GM11168 (cell line): ENCODE data around the gene CNTN5.
"Not testable (repeated sequence)": the region's sequence is repeated elsewhere in the genome, so short reads cannot be mapped to it uniquely, and the experiment has no call there.

Experiments used
- in situ Hi-C: fragments of 300-500 bp; cut with MboI; formaldehyde crosslinking; loops from one replicate; pipeline ENCODE4 v1.12.0; 2022; ENCODE audit warnings: low sequenced_read_pairs; ENCODE audit not compliant: unreplicated experiment

Gene CNTN5

DNA sequence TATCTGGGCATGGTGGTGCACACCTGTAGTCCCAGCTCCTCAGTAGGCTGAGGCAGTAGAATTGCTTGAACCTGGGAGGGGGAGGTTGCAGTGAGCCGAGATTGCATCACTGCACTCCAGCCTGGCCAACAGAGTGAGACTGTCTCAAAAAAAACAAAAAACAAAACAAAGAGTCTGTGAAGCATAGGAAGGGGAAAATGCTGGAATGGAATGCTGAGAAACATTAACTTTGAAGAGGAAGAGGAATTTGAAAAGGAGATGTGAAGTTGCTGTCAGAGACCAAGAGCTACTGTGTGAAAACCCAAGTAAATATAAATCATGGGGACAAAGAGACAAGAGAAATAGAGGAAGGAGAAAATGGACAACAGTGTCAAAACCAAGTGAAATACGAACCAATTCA, 1211.3 kb downstream of the CNTN5 start:
- in situ Hi-C loops: no loop called here

DNA sequence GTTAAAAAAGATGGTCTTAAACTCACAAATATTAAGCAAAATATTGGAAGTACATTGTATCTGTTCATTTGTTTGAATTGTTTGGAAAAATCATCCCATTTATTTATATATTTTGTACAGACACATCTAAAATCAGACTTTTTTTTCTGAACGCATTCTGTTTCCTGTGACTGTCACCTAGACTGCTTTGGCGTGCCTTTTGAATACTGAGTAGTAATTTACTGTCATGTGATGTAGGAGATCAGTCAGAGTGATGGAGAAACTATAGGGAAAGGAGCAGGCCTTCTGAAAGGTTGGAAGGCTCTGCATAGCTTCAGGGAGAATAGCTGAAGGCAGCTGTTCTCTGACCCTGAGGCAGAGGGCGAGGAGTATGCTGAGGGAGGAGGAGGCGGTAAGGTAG, 1214.3 kb downstream of the CNTN5 start:
- in situ Hi-C loops: no loop called here

DNA sequence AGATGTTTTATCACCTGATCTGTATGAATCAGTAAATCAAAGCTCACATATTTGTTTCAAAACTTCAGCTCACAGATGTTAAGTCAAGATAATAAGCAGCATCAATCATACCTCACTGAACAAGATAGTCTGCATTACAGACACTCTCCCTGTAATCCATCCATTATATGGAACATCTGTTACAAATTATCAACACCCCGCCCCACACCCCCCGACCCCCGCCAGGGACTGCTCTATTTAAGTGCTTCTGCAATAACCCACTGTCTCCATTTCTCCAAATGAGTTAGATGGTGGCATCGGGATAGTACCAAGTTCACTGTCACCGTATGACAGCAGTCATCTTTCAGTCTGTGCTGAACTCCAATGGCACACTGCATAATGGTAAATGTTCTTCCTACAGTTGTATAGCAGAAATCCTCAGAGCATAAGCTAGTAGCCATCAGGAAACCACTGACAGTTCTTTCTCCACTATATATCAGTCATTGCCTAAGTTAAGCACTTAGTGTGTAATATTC, 1219.3 kb downstream of the CNTN5 start:
- in situ Hi-C loops: no loop called here

DNA sequence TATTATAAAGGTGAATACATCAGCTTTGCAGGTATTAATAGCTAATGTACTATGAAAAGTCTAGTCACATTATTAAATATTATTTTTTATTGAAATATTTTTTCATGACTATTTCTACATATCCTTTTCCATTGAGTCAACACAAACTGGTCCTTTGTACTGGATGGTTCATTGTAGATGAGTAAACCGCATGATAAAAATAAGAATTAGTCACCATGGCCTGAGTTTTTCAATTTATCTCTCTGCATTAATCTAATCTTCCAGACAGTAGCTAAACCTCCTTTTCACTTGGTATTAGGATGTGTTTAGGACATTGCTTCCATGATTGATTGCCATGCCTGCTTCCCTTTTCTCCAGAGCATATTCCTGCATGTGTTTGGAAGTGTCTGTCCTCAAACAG, 1227.0 kb downstream of the CNTN5 start:
- in situ Hi-C loops: no loop called here

DNA sequence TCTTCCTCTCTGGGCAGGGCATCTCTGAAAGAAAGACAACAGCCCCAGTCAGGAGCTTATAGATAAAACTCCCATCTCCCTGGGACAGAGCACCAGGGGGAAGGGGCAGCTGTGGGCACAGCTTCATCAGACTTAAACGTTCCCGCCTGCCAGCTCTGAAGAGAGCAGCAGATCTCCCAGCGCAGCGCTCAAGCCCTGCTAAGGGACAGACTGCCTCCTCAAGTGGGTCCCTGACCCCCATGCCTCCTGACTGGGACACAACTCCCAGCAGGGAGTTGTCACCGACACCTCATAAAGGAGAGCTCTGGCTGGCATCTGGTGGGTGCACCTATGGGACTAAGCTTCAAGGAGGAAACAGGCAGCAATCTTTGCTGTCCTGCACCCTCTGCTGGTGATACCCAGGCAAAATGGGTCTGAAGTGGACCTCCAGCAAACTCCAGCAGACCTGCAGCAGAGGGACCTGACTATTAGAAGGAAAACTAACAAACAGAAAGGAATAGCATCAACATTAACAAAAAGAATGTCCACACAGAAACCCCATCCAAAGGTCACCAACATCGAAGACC, 1236.6 kb downstream of the CNTN5 start:
- in situ Hi-C loops: not testable (repeated sequence)

DNA sequence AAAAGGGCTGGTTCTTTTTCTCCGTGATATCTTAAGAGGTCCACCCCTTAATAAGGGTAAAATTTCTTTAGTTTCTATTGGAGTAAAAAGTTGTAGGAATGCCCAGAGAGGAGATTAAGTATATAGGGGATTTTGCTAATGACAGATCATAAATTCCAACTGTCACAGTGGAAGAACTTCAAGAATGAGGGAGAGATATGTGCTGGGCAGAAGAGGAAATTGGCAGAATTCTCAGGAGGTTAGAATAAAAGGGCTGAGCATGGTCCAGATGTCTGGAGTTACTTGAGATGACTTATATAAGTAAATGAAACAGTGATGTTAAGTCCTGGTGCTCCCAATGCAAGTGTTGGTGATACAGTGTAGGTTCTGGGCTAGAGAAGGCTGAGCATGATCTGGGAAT, 1248.8 kb downstream of the CNTN5 start:
- in situ Hi-C loops: no loop called here

DNA sequence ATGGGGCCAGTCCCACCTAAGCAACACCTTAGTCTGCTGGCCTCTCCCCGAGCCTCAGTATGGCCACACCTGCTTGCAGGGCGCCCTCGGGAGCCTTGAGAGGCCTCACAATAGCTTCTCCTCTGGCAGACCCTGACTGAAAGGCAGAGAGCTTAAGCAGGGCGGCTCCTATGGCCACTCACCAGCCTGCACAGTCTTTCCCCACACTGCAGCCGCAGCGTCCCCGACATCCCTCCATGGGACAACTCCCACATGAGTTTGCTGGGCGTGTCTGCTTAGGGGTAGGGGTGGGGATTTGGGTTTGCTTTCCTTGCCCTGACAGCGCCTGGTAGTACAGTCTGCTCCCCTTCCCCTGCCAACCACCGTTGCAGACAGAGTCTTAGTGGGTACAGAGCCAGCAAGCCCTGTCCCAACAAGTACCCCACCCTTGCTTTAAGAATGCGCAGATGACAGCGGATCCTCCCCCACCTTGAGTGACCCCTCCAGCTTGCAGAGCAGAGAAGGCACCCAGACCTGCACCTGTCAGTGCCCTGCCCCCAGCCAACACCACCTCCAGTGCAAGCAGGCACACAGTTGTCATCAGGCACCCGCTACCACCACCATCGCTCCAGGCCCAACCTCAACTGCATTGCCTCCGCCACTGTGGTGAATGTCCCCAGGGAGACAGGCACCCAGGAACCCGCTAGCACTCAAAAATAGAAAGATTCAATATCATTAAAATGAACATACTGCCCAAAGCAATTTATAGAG, 1252.5 kb downstream of the CNTN5 start:
- in situ Hi-C loops: no loop called here

DNA sequence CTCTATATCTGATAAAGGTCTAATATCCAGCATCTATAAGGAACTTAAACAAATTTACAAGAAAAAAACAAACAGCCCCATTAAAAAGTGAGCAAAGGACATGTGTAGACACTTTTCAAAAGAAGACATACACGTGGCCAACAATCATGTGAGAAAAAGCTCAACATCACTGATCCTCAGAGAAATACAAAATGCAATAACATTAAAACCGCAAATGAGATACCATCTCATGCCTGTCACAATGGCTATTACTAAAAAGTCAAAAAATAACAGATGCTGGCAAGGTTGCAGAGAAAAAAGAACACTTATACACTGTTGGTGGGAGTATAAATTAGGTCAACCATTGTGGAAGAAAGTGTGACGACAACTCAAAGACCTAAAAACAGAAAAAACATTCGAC, 1253.7 kb downstream of the CNTN5 start:
- in situ Hi-C loops: not testable (repeated sequence)

DNA sequence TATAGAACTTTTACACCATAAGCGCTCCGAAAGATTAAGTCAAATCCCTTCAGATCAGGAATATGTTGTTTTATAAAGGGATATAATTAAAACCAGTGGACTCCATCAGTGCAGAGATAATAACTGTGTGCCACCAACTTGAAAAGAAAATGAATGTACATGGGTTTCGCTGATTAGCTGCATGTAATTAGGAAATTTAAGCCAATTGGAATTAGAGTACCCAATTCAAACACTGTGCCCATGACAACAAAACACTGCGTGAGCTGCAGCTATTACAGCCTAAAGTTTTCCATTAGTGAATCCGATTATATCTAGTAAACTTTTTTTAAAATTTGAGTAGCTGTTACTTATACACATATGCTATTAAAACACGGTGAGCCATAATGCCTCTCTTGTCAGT, 1274.0 kb downstream of the CNTN5 start:
- in situ Hi-C loops: no loop called here

DNA sequence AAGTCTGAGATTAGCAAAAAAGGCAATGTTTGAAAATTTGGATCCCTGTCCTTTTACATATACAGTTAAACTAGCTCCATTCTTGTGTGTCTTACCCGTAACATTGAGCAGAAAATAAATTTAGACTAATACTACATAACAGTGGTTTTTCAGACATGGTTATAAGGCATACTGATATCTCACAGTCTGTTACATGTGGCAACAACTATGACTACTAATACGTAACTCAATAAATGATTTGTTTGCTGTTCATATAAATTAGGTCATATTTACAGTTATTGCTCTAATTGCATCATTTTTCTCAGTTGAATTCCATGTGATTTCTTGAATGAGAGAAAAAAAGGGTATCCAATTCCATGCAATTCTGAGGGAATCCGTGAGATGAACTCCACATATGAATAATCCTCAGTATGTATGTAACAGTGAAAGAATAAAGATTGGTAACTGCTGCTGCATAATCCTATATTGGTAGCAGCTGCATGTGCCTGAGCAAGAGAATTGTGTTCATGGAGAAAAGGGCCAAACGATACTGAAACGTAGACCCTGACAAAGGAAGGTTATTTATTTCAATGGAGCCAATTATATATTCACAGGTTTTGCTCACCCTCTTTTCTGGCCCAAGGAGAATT, 1275.4 kb downstream of the CNTN5 start:
- in situ Hi-C loops: no loop called here

DNA sequence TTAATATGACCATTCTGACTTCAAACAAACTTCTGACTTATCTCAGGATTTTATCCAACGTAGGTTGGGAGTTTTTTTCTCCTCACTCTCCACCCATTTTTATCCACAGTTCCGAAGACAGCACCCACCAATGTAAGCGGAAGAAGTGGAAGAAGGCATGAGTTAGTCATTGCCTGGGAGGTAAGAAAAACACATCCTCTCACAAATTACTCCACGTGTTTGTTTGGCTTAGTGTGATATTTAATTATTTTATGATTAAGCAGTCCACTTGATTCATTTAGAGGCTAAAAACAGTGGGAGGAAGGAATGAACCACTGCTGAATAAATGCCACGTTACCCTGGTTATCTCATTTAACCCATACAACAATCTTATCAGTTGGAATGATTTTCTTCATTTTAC, 1276.8 kb downstream of the CNTN5 start:
- in situ Hi-C loops: no loop called here

DNA sequence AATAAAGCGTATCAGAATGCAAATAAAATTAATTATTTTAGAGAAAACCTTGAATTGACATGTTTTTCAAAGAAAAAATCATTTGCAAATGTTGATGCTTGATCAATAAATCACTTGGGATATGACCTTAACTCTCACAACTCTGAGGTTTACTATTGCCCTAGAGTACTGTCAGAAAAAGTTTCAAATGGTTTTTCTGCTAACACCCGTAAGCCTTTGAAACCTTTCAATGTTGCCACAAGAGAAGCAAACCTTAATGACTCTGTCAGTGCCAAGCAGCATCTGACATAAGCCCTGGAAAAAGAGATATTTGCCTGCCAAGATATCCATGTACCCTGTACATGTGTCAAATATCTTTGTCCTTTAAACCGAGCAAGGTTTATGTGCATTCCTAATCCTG, 1282.1 kb downstream of the CNTN5 start:
- in situ Hi-C loops: no loop called here

DNA sequence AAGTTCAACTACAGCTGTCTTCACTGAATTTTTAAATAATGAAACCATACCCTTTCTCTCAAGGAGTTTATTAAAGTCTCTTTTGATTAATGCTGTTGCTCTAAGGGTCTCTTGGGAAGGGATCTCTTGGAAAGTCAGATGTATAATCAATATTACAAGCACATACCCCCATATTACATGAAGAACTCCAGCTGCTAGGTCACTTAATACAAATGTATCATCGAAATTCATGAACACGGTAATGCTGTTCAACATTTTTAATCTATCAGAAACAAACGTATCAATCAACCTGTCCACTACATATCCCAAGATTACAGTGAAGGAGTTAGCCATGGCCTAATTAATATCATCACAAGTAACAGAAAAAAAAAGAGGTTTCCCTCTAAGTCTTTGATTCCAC, 1283.1 kb downstream of the CNTN5 start:
- in situ Hi-C loops: no loop called here

DNA sequence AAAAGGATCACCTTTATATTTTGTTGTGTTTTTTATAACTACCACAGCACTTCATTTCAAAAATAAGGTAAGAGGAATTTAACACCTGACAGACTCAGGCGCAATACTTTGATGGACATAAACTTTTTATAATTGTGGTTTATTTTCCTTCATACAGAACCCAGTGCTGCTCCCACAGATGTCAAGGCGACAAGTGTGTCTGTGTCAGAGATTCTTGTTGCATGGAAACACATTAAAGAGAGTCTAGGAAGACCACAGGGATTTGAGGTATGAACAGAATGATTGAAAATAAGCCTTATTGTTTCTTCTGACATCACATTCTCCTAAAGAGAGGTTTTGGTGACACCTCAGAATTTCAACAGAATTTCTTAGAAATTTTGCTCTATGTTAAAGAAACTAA, 1287.5 kb downstream of the CNTN5 start:
- in situ Hi-C loops: no loop called here

DNA sequence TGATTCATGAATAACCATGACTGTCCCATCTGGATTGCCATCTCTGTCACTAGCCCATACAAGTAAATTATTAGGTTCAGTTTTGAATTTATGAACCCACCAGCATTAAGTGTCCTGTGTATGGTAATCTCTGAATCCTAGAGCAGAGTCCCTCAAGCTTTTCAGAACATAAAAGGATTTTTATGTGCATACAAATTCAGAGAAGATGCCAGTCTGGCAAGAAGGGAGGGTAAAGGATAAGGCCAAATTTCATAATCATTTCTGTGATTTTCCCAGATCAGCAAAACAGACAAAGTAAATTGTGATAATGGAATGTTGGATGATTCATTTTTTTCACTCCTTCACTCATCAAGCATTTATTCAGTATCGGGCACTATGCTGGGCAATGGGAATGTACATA, 1295.2 kb downstream of the CNTN5 start:
- in situ Hi-C loops: no loop called here

DNA sequence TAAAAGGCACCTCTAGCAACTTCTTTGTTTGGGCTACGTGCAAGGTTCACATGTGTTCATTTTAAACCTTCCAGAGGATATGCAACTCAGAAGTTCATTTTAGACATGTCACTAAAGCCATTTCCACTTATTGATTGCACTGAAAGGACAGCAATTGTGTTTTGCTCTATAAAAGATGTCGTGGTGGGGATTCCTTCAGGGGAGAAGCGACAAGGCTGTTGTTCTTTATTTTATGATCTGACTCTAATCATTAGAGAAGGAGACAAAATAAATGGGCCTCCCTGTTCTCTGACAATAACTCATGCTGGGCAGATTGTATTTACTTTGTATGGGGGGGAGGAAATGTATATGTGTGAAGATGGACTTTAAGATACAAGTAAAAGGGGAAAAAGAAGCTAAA, 1296.2 kb downstream of the CNTN5 start:
- in situ Hi-C loops: no loop called here

DNA sequence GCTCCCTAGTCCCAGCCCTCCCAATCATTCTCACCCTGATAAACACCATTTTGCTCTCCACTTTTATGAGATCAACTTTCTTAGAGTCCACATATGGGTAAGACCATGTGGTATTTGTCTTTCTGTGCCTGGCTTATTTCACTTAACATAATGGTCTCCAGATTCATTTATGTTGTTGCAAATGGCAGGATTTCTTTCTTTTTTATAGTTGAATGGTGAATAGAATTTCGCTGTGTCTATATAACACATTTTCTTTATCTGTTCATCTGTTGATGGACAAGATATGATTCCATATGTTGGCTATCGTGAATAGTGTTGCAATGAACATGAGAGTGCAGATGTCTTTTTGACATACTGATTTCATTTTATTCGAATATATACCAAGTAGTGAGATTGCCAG, 1298.9 kb downstream of the CNTN5 start:
- in situ Hi-C loops: no loop called here

DNA sequence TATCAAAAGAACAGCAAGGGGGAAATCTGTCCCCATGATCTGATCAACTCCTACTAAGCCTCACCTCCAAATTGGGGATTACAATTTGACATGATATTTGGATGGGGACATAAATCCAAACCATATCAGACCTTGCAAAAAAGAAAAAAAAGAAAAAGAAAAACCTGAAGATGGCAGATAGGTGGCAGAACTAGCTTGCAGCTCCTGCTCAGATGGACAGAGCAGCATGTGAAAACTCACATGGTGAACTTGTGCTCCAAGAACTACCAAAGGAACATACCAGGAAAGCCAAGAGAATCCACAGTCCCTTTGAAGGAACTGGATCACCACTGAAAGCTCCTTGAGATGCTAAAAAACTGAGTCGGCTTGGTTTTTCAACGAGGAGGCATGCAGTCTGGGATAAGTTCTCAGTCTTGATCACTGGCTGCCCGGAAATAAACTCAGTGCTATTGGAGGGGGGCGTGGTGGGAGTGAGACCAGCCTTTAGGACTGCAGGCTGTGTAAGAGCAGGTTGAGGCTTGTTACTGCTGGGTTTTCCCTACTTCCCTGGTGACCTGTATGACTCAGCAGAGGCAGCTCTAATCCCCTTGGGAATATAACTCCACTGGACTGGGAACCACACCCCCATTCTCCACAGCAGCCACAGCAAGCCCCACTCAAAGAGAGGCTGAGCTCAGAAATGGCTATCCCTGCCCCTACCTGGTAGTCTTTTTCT, 1308.0 kb downstream of the CNTN5 start:
- in situ Hi-C loops: no loop called here

DNA sequence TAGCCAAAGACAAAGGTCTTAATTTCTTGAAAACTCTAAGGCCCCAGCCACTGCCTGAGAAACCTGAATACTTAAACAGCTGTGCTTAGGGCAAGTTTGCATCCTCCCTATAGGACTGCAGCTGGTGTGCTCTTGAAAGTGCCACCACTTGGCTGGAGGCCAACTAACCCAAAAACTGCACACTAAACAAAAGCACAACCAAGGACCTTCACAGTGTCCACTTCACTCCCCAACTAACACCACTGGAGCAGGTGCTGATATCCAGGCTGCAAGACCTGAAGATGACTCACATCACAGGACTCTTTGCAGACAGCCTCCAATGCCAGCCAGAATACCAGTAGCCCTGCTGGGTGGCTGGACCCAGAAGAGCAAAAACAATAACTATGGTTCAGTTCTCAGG, 1308.6 kb downstream of the CNTN5 start:
- in situ Hi-C loops: no loop called here

DNA sequence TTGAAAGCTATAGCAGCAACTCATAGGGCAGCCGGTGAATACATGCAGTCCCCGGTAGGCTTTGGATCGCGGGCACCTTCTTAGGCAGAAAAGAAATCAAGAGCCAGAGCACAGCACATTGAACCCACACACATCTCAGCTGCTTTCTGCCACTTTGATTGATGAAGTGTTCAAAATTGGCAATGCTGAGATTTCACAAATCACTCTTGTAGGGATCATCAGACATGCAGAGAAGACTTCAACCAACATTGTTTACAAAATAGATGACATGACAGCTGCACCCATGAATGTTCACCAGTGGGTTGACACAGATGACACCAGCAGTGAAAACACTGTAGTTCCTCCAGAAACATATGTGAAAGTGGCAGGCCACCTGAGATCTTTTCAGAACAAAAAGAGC, 1316.1 kb downstream of the CNTN5 start:
- in situ Hi-C loops: no loop called here
